ENCODE results near the gene HSD11B2. TPM values are rescaled to one million over a fixed set of nuclear protein-coding genes. Genes with fewer than 3 reads are reported as not detected.

The HSD11B2 gene
- total and polyA plus RNA-seq, 10 of the 15 experiments (the other 5 are each of a cell fraction or from before 2014, with no cell fraction given) = 0.09 to 0.34 (median 0.21) TPM; not detected in 2

DNA sequence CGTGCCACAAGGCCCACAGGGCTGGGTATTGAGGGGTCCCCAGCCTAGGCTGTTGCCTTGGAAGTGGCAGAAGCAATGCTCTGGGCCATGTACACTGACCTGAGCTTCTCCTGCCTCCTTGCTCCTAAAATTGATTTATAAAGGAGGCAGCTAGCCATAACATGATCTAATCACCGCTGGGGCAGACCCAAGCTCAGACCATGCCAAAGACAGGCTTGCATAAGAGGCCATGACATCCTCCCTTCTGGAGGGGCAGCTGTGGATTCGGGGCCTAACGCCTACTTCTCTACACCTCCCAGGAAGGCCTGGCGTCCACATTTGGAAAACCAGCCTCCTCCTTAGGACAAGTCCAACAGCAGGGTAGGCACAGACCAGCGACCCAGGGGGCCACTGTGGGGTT is 12.3 kb downstream of the HSD11B2 start:
- SMC1A ChIA-PET (ENCODE audit: uncharacterized antibody, unreplicated experiment) = no interaction called here
- H2AFZ ChIP-seq (ENCODE audit: control insufficient read depth, low read depth, low read length) = no peak overlapping the region
- 0 out of 2 replicates have a peak, but pooled peaks cover 4% of the 10 kb centered on the region for H4K20me1 ChIP-seq (ENCODE audit: control insufficient read depth, insufficient read depth)
- H3K79me2 ChIP-seq (ENCODE audit: control insufficient read depth, insufficient read depth, low read length) = no peaks in the 10 kb centered on the region
- no peak for ATAC-seq
- no peaks in the 10 kb centered on the region for H3K9me3 ChIP-seq (replicated peaks; ENCODE audit: control insufficient read depth, insufficient read depth, low read length)
- no peak overlapping the region for H3K9ac ChIP-seq (ENCODE audit: control insufficient read depth, insufficient read depth, low read length)
- H3K4me2 ChIP-seq (ENCODE audit: control insufficient read depth, insufficient read depth) = no peak overlapping the region
- intact Hi-C loops (cut with micrococcal nuclease; ENCODE audit: unreplicated experiment) (no loop called here), in situ Hi-C loops (cut with MboI) (no loop called here)
- CTCF ChIA-PET = interaction anchor here (1.6 to 7.7 kb wide), 3 partner anchors 10 to 183 kb away, joined by 4 to 84 read pairs (median 5); no protein-coding TSS in a partner anchor
- RAD21 ChIA-PET (ENCODE audit: unreplicated experiment) = no interaction called here
- no peak overlapping the region for H3K27ac ChIP-seq (ENCODE audit: control insufficient read depth, insufficient read depth)
- WGBS (ENCODE audit: insufficient coverage, insufficient replicate concordance, low lambda C conversion rate, missing lambda C conversion rate) = 96% methylated on average over 6 of the region's 6 CpGs
- no peaks in the 10 kb centered on the region; the same call in 1 of the 2 replicates for H3K4me1 ChIP-seq (ENCODE audit: control insufficient read depth, insufficient read depth, low read length)
- H3K36me3 ChIP-seq (ENCODE audit: control insufficient read depth in 2 of 2, insufficient read depth in 2 of 2, low read length in 1 of 2) = peaks cover 4 to 21% of the 10 kb centered on the region in 2 experiments
- no peak overlapping the region for H3K4me3 ChIP-seq
- no peak for TF ChIP-seq MEF2A (IDR thresholded peaks at IDR 0.05; ENCODE audit: insufficient read depth, low read depth, low read length)
- TF ChIP-seq HDAC6 (IDR thresholded peaks at IDR 0.05; ENCODE audit: unreplicated experiment) = no peak
- no peak for TF ChIP-seq TCF7 (IDR thresholded peaks at IDR 0.05; ENCODE audit: borderline replicate concordance)
- TF ChIP-seq, protein P1, sequence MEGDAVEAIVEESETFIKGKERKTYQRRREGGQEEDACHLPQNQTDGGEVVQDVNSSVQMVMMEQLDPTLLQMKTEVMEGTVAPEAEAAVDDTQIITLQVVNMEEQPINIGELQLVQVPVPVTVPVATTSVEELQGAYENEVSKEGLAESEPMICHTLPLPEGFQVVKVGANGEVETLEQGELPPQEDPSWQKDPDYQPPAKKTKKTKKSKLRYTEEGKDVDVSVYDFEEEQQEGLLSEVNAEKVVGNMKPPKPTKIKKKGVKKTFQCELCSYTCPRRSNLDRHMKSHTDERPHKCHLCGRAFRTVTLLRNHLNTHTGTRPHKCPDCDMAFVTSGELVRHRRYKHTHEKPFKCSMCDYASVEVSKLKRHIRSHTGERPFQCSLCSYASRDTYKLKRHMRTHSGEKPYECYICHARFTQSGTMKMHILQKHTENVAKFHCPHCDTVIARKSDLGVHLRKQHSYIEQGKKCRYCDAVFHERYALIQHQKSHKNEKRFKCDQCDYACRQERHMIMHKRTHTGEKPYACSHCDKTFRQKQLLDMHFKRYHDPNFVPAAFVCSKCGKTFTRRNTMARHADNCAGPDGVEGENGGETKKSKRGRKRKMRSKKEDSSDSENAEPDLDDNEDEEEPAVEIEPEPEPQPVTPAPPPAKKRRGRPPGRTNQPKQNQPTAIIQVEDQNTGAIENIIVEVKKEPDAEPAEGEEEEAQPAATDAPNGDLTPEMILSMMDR (IDR thresholded peaks at IDR 0.05 in 2 of 3, conservative IDR thresholded peaks at IDR 0.05 in 1 of 3; ENCODE audit: control insufficient read depth in 2 of 3, extremely low read depth in 1 of 3, insufficient read depth in 1 of 3, low read depth in 3 of 3, low read length in 3 of 3) = no peak
- TF ChIP-seq, protein P2, sequence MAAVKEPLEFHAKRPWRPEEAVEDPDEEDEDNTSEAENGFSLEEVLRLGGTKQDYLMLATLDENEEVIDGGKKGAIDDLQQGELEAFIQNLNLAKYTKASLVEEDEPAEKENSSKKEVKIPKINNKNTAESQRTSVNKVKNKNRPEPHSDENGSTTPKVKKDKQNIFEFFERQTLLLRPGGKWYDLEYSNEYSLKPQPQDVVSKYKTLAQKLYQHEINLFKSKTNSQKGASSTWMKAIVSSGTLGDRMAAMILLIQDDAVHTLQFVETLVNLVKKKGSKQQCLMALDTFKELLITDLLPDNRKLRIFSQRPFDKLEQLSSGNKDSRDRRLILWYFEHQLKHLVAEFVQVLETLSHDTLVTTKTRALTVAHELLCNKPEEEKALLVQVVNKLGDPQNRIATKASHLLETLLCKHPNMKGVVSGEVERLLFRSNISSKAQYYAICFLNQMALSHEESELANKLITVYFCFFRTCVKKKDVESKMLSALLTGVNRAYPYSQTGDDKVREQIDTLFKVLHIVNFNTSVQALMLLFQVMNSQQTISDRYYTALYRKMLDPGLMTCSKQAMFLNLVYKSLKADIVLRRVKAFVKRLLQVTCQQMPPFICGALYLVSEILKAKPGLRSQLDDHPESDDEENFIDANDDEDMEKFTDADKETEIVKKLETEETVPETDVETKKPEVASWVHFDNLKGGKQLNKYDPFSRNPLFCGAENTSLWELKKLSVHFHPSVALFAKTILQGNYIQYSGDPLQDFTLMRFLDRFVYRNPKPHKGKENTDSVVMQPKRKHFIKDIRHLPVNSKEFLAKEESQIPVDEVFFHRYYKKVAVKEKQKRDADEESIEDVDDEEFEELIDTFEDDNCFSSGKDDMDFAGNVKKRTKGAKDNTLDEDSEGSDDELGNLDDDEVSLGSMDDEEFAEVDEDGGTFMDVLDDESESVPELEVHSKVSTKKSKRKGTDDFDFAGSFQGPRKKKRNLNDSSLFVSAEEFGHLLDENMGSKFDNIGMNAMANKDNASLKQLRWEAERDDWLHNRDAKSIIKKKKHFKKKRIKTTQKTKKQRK (IDR thresholded peaks at IDR 0.05; ENCODE audit: low read depth, low read length) = no peak
- TF ChIP-seq, protein P3, sequence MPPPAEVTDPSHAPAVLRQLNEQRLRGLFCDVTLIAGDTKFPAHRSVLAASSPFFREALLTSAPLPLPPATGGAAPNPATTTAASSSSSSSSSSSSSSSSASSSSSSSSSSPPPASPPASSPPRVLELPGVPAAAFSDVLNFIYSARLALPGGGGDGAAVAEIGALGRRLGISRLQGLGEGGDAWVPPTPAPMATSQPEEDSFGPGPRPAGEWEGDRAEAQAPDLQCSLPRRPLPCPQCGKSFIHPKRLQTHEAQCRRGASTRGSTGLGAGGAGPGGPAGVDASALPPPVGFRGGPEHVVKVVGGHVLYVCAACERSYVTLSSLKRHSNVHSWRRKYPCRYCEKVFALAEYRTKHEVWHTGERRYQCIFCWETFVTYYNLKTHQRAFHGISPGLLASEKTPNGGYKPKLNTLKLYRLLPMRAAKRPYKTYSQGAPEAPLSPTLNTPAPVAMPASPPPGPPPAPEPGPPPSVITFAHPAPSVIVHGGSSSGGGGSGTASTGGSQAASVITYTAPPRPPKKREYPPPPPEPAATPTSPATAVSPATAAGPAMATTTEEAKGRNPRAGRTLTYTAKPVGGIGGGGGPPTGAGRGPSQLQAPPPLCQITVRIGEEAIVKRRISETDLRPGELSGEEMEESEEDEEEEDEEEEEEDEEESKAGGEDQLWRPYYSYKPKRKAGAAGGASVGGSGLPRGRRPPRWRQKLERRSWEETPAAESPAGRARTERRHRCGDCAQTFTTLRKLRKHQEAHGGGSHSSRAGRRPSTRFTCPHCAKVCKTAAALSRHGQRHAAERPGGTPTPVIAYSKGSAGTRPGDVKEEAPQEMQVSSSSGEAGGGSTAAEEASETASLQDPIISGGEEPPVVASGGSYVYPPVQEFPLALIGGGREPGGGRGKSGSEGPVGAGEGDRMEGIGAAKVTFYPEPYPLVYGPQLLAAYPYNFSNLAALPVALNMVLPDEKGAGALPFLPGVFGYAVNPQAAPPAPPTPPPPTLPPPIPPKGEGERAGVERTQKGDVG (CRISPR knock-in tag; IDR thresholded peaks at IDR 0.05) = no peak
- no peak for TF ChIP-seq BMI1 (IDR thresholded peaks at IDR 0.05; ENCODE audit: borderline replicate concordance)
- POLR2A ChIA-PET = no interaction called here
- FAIRE-seq = no peak
- BruUV-seq (replicated peaks) = no TSS peak
- no peak for DNase-seq (ENCODE audit: low read depth, low spot score)
- H3K27me3 ChIP-seq (replicated peaks in 1 of 2; ENCODE audit: control insufficient read depth in 2 of 2, insufficient read depth in 2 of 2, low read length in 1 of 2) = no peaks in the 10 kb centered on the region
